GM18508 (cell line): Measurements from ENCODE around the gene RAD1.

ENCODE experiments used
- ATAC-seq: cut with Tn5 transposase; IDR thresholded peaks from one replicate; pipeline ENCODE4 v1.9.1; 2021; ENCODE audit warnings: moderate number of reproducible peaks; ENCODE audit not compliant: insufficient read depth, unreplicated experiment

The RAD1 gene

DNA sequence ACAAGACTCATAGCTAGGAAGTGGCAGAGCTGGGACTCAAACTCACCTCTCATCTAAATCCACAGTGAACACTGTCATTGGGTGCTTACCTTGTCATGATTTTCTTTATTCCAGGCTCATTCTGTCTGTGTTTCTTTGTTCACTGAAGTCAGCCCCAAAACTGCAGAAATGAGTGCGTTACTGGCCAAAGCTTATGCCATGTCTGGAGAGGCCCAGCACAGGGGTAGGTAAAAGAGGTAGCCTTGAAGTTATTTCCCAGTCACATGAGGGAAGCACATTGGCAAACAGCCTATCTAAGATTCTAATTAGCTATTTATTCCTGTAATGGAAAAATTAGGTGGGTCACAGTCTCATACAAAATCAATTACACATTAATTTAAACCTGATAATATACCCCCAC lies 46.5 kb downstream of the RAD1 start:
- no peak for ATAC-seq

DNA sequence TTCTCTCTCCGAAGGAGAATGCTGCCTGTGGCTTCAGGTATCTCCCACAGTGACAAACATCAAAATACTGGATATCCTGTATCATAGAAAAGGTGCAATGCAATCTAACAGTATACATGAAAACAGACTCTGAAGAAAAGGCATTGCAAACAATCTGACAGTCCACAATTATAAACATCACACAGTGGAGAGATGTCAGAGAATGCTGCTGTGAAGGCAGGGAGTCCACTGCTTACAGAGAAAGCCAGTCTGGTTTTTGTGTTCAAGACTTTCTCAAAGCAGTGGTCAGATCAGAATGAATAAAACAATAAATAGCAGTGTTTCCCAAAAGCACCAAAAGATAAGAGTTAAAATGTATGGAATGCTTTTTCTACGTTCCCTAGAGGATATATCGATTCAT lies 47.6 kb downstream of the RAD1 start:
- no peak for ATAC-seq

- ATAC-seq = no peak
These were observed 48.3 kb downstream of the RAD1 start for GRCh38 chr5:34866989-34867471.

DNA sequence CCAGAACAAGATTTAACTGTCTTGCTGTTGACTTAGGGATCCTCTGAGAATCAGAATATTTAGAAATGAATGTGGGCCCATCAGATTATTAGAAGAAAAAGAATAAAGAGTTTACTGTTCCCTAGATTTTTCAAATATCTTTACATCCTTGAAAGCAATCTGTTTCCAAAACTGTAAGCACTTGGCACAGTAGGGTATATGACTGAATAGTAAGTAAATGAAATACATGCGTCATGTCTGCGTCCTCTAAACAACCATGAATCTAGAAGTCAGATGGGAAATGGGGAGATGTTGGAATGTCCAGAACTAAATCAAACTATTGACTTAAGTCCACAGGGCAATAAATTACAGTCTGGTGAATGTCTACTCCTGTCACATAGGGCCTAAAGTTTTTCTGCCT lies 50.2 kb downstream of the RAD1 start:
- no peak for ATAC-seq

- ATAC-seq = no peak
These were observed 51.4 kb downstream of the RAD1 start for GRCh38 chr5:34863946-34864345.

- ATAC-seq = no peak
These were observed 56.1 kb downstream of the RAD1 start for GRCh38 chr5:34859253-34859652.

GRCh38 chr5:34858790-34859189 lies 56.5 kb downstream of the RAD1 start:
- no peak for ATAC-seq

DNA sequence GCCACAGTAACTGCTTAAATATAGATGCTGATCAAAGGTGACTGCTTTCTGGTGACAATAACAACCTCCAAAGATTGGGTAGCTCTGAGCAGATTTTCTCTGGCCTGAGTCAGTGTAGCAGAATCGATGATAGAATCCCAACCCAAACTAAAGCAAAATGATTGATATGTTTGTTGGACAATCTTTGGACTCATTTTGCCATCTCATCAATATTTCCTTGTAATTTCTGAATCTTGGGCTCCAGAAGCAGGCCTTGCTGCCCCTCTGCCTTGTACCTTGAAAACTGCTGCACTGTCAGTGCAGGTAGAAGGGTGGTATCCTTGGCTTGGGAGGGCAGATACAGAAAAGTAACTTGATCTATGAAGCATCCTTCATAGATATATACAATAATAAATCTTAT lies 57.4 kb downstream of the RAD1 start:
- no peak for ATAC-seq

DNA sequence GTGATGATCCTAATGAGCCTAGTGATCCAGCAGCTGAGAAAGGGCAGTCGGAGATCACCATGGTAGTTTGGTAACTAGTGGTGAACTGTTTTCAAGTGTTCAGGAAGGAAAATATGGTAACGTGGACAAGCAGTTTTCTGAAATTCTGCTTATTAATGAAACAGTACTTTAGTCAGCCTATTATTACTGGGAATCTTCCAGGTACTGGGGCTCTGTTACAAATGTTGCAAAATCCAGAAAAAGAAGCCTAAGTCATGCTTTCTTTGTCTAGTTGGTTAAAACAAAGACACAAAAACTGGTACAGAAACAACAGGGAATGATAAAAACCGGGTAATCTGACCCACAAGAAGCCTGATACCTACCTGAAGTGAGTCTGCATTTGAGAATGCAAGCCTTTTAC lies 58.1 kb downstream of the RAD1 start:
- ATAC-seq = no peak
